CD4-positive, alpha-beta T cell (primary cell): ENCODE data around the gene RSPH9. TPM values are rescaled to one million over a fixed set of nuclear protein-coding genes. Genes with fewer than 3 reads are reported as not detected.

Source experiments
- ATAC-seq: fragments of 200-7000 bp; cut with Tn5 transposase; one replicate; pipeline ENCODE4 v1.10.0; 2022; ENCODE audit warnings: mild to moderate bottlenecking; ENCODE audit not compliant: poor library complexity
- CTCF ChIA-PET: fragments of 350-600 bp; sonication (Branson Sonifier 250); formaldehyde crosslinking; loops from one replicate; lab custom pipeline; 2021; ENCODE audit warnings: antibody characterized with exemption, inconsistent platforms; lab: Charles Lee
- POLR2A ChIA-PET: fragments of 350-600 bp; sonication (Branson Sonifier 250); formaldehyde crosslinking; loops from one replicate; lab custom pipeline; 2021; ENCODE audit warnings: antibody characterized with exemption, inconsistent platforms; lab: Charles Lee
- DNase-seq, 14 experiments: peaks; one replicate each; pipeline ENCODE4 v3.0.0-alpha.2; 2013 to 2020; ENCODE audit warnings: mixed read lengths in 2 of 14
- H3K27ac ChIP-seq, 2 donors: one replicate each; pipeline versions ENCODE4 v1.5.1 to v1.7.0; 2013; ENCODE audit warnings: low read length in 2 of 2, low read depth in 1 of 2, mild to moderate bottlenecking in 1 of 2
- H3K27me3 ChIP-seq, 2 experiments: 1 replicate in 1 of 2; 2 replicates in 1 of 2; pipeline versions ENCODE4 v1.6.1 to v1.7.0; 2013; ENCODE audit warnings: low read length in 2 of 2, control low read depth in 1 of 2, mild to moderate bottlenecking in 1 of 2, moderate library complexity in 1 of 2; ENCODE audit not compliant: insufficient read depth in 2 of 2, control insufficient read depth in 1 of 2
- H3K36me3 ChIP-seq: one replicate; pipeline ENCODE4 v1.6.1; 2013; ENCODE audit warnings: low read length, control low read depth; ENCODE audit not compliant: insufficient read depth
- H3K4me1 ChIP-seq: one replicate; pipeline ENCODE4 v1.6.1; 2013; ENCODE audit warnings: low read length, control low read depth; ENCODE audit not compliant: insufficient read depth
- H3K4me3 ChIP-seq: one replicate; pipeline ENCODE4 v1.5.1; 2013; ENCODE audit warnings: mild to moderate bottlenecking, low read length, moderate library complexity
- H3K9me3 ChIP-seq, 2 experiments: 1 replicate in 1 of 2; 2 replicates in 1 of 2; pipeline versions ENCODE4 v1.6.1 to v1.7.0; 2013; ENCODE audit warnings: low read length in 2 of 2, mild to moderate bottlenecking in 2 of 2, control low read depth in 1 of 2, moderate library complexity in 1 of 2; ENCODE audit not compliant: control insufficient read depth in 1 of 2, insufficient read depth in 1 of 2
- H3K27ac Mint-ChIP-seq: one replicate; pipeline ENCODE4 v1.8.0; 2020; ENCODE audit warnings: mixed read lengths
- H3K27me3 Mint-ChIP-seq: one replicate; pipeline ENCODE4 v1.8.0; 2021; ENCODE audit warnings: mixed read lengths
- H3K36me3 Mint-ChIP-seq: one replicate; pipeline ENCODE4 v1.8.0; 2021; ENCODE audit warnings: low read depth, mixed read lengths
- H3K4me1 Mint-ChIP-seq: one replicate; pipeline ENCODE4 v1.8.0; 2021; ENCODE audit warnings: low read depth, mixed read lengths
- H3K4me3 Mint-ChIP-seq: one replicate; pipeline ENCODE4 v1.8.0; 2020; ENCODE audit warnings: mild to moderate bottlenecking, mixed read lengths
- H3K9me3 Mint-ChIP-seq: one replicate; pipeline ENCODE4 v1.8.0; 2020; ENCODE audit warnings: mixed read lengths
- CTCF ChIP-seq: fragments of 200-600 bp; IDR thresholded peaks from one replicate; pipeline ENCODE4 v1.8.0; 2022; ENCODE audit warnings: antibody characterized with exemption, mild to moderate bottlenecking
- intact Hi-C, 2 experiments: fragments of 100-400 bp; cut with DNase I in 1 of 2; cut with micrococcal nuclease in 1 of 2; formaldehyde crosslinking; loops; one replicate each; pipeline versions ENCODE4 v1.15.1 to v1.9.0; 2023 to 2025; cut with DNase I, micrococcal nuclease
- total RNA-seq, 174 experiments: library from RNA in 2 of 174; stranded (reverse) in 2 of 174; gene quantifications; one replicate each; pipeline ENCODE4 v1.2.3 and lab custom pipeline; 2021 to 2026

The RSPH9 gene
- total RNA-seq, 2 experiments from 2014 or later, result not detected

- no peaks in the 10 kb centered on the region for H3K9me3 Mint-ChIP-seq
- H3K4me3 ChIP-seq, result no peak overlapping the region
- no peaks in the 10 kb centered on the region for H3K9me3 ChIP-seq
- TF ChIP-seq CTCF, result no peak
- H3K27ac Mint-ChIP-seq, result no peak overlapping the region
- POLR2A ChIA-PET, result no interaction called here
- CTCF ChIA-PET, result no interaction called here
- intact Hi-C loops, result no loop called here
- no peak overlapping the region for H3K4me3 Mint-ChIP-seq
- H3K36me3 ChIP-seq, result peaks cover 64% of the 10 kb centered on the region
- H3K27ac ChIP-seq, result no peak overlapping the region
- no peaks in the 10 kb centered on the region for H3K27me3 ChIP-seq
- ATAC-seq (no peak), DNase-seq (no peak)
- H3K27me3 Mint-ChIP-seq, result no peaks in the 10 kb centered on the region
- H3K4me1 Mint-ChIP-seq, result peaks cover 18% of the 10 kb centered on the region
- H3K36me3 Mint-ChIP-seq, result peaks cover 65% of the 10 kb centered on the region
- peaks cover 14% of the 10 kb centered on the region for H3K4me1 ChIP-seq
Observed at GRCh38 chr6:43671801-43672690, 27.2 kb downstream of the RSPH9 start.

DNA sequence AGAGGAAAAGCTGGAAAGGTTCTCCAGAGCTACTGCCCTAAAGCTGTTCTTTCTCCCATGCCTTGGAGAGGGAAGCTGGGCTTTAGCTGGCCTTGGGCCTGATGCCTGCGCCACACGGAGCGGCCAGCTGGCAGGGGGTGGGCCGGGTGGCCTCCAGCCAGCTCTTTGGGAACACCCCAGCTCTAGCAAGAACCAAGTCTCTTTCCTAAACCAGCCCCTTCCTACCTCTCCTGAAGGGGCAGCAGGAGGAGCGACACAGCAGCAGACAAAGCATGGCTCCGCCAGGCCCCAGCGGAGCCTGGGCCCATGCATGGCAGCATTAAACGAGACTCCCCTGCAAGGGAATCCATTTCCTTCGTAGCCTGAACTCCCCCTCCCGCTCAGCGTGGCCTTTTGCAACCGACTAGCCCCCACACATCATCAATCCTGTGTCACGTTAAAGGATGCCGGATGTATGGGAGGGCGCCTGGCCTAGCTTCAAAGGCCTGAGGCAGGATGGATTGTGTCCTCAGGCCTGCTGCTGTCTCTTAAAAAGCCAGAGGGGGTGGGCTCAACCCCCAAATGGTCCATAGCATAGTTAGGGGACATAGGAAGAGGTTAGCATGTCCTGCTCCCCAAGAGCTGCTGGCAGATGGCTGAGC lies 28.7 kb downstream of the RSPH9 start:
- H3K4me3 ChIP-seq, result no peak overlapping the region
- no peaks in the 10 kb centered on the region for H3K27me3 ChIP-seq
- no peak for TF ChIP-seq CTCF
- peaks cover 3% of the 10 kb centered on the region for H3K4me1 Mint-ChIP-seq
- ChIA-PET CTCF (interaction anchor here (0.6 to 0.9 kb wide), 2 partner anchors 405 to 407 kb away, joined by 3 to 4 read pairs; no protein-coding TSS in a partner anchor), POLR2A (no interaction called here)
- peaks cover 79% of the 10 kb centered on the region for H3K36me3 ChIP-seq
- no peaks in the 10 kb centered on the region for H3K27me3 Mint-ChIP-seq
- ATAC-seq (no peak), DNase-seq (no peak)
- peaks cover 78% of the 10 kb centered on the region for H3K36me3 Mint-ChIP-seq
- H3K9me3 ChIP-seq, result no peaks in the 10 kb centered on the region
- H3K9me3 Mint-ChIP-seq, result no peaks in the 10 kb centered on the region
- intact Hi-C loops, result no loop called here
- no peak overlapping the region for H3K27ac ChIP-seq
- H3K4me1 ChIP-seq, result no peaks in the 10 kb centered on the region
- no peak overlapping the region for H3K4me3 Mint-ChIP-seq
- H3K27ac Mint-ChIP-seq, result no peak overlapping the region

DNA sequence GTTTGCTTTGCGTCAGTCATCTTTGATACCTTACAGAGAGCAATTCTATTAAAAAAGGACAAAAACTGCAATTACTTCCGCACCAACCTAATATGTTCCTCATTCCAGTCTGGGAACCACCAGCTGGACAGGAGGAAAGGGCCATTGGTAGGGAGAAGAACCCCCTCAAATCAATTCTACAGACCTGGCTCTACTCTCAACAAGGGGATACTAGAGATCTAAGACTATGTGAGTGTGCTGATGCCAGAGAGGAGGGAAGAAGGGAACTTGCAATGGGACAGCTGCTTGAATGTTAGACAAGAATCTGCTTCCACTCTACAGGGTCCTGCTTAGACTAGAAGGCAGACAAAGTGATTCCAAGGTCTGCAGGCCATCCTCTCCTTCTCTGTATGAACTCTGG lies 29.5 kb downstream of the RSPH9 start:
- POLR2A ChIA-PET, result no interaction called here
- Mint-ChIP-seq H3K9me3 (no peaks in the 10 kb centered on the region), H3K27ac (no peak overlapping the region), H3K4me1 (no peaks in the 10 kb centered on the region), H3K27me3 (no peaks in the 10 kb centered on the region), H3K36me3 (peaks cover 85% of the 10 kb centered on the region), H3K4me3 (no peak overlapping the region)
- no peaks in the 10 kb centered on the region for H3K27me3 ChIP-seq
- H3K4me1 ChIP-seq, result no peaks in the 10 kb centered on the region
- ATAC-seq (no peak), DNase-seq (no peak)
- intact Hi-C loops, result no loop called here
- no peak overlapping the region for H3K27ac ChIP-seq
- H3K9me3 ChIP-seq, result no peaks in the 10 kb centered on the region
- no peak overlapping the region for H3K4me3 ChIP-seq
- CTCF ChIA-PET, result no interaction called here
- no peak for TF ChIP-seq CTCF
- peaks cover 87% of the 10 kb centered on the region for H3K36me3 ChIP-seq
